GM12874 (cell line): ENCODE results near the gene UST.

Source experiments
- TF ChIP-seq, protein P1 (sequence below): IDR thresholded peaks from 2 replicates; pipeline ENCODE4 v1.5.1; 2011; ENCODE audit warnings: low read depth, mild to moderate bottlenecking, control low read depth, low read length, moderate library complexity; ENCODE audit not compliant: insufficient read depth

Gene UST

DNA sequence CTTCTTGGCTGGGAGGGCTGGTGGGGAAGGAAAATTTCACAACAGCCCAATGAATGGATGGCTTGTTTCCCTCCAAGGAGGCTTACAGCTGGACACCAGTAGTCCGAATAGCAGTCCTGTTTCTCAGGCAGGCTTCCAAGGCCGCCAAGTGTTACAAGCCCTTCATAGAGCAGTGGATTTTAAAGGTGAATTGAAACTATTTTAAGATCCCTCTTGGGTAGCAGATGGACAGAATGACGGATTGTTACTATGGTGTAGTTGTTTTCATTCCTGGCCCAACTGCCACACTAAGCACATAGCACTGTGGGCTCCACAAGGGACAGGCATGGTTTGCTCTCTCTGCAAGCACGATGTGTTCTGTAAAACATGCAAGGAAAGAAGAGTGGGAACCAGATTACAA is 367.3 kb downstream of the UST start:
- TF ChIP-seq, protein P1, sequence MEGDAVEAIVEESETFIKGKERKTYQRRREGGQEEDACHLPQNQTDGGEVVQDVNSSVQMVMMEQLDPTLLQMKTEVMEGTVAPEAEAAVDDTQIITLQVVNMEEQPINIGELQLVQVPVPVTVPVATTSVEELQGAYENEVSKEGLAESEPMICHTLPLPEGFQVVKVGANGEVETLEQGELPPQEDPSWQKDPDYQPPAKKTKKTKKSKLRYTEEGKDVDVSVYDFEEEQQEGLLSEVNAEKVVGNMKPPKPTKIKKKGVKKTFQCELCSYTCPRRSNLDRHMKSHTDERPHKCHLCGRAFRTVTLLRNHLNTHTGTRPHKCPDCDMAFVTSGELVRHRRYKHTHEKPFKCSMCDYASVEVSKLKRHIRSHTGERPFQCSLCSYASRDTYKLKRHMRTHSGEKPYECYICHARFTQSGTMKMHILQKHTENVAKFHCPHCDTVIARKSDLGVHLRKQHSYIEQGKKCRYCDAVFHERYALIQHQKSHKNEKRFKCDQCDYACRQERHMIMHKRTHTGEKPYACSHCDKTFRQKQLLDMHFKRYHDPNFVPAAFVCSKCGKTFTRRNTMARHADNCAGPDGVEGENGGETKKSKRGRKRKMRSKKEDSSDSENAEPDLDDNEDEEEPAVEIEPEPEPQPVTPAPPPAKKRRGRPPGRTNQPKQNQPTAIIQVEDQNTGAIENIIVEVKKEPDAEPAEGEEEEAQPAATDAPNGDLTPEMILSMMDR, result no peak

DNA sequence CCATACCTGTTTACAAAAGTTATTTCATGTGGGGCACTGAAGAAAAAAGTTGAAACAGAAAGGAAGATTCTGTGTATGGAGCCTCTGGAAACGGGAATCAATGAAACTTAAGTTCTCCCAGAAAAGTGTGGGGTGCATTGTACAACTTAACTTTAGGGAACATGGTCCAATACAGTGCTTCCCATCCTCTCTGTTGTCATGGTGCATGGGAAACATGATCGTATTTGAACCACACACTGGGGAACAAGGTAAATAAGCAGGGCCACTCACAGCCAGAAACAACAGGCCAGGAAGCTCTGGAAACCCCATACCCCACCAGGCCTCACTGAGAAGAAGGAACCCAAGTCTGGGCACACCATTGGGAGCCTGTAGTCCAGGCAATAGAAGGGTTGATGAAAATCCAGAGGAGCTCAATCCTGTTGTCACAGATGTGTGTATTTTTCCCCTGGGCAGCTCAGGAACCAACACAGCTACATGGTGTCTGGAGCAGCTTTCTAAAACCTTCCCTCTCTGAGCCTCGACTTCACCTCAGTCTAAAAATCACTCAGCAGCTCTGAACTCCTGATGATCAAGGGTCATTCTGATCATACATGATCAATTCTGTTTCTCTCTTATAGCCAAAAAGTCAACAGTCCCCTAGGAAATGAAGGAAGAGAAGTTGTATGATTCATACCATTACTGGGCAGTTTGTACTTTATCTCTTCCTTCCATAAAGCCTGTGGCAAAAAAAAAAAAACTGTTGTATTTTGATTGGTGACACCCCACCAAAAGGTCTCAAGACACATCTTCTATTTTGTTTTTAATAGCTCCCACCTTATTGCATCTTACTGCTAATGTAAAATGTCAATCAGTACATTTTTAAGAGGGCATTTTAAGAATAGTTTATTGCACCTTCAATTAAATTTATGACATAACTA is 372.2 kb downstream of the UST start:
- TF ChIP-seq, protein P1, result no peak

DNA sequence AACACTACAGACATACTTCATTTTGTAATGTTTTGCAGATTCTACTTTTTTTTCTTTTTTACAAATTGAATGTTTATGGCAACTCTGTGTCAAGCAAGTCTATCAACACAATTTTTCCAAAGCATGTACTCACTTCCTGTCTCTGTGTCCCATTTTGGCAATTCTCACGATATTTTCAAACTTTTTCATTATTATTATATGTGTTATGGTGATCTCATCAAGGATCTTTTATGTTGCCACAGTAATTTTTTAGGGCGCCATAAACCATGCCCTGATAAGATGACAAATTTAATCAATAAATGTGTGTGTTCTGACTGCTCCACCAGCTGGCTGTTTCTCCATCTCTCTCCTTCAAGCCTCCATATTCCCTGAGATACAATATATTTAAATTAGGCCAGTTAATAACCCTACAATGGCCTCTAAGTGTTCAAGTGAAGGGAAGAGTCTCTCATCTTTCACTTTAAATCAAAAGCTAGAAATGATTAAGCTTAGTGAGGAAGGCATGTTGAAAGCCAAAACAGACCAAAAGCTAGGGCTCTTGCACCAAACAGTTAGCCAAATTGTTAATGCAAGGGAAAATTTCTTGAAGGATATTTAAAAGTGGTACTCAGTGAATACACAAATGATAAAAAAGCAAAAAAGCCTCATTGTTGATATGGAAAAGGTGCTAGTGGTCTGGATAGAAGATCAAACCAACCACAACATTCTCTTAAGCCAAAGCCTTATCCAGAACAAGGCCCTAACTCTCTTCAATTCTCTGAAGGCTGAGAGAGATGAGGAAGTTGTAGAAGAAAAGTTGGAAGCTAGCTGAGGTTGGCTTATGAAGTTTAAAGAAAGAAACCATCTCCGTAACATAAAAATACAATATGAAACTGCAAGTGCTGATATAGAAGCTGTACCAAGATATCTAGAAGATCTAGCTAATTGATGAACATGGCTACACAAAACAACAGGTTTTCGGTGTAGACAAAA is 376.3 kb downstream of the UST start:
- TF ChIP-seq, protein P1, result no peak

DNA sequence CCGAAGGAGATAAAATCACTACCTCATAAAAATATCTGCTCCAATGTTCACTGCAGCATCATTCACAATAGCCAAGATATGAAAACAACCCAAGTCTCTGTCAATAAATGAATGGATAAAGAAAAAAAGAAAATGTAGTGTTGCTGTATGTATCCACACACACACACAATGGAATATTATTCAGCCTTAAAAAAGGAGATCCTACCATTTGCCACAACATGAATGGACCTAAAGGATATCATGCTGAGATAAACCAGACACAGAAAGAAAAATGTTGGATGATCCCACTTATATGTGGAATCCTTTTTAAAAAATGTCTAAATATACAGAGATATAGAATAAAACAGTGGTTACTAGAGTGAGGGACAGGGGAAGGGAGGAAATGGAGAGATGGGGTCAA is 378.5 kb downstream of the UST start:
- TF ChIP-seq, protein P1, result no peak
